DMS79 (cell line): Measurements from ENCODE around the gene CAMTA1.

Experiments
- DNase-seq: peaks from one replicate; lab custom pipeline; 2025; lab: John Stamatoyannopoulos, UW

The CAMTA1 gene

GRCh38 chr1:7432102-7432899 is 647.0 kb downstream of the CAMTA1 start:
- no peak for DNase-seq

- DNase-seq, result no peak
Measured at GRCh38 chr1:7432900-7433380, 647.7 kb downstream of the CAMTA1 start.

GRCh38 chr1:7434566-7434965 is 649.3 kb downstream of the CAMTA1 start:
- DNase-seq, result no peak

- no peak for DNase-seq
Measured at GRCh38 chr1:7435276-7436055, 650.2 kb downstream of the CAMTA1 start.

- no peak for DNase-seq
Measured at GRCh38 chr1:7436056-7437005, 651.1 kb downstream of the CAMTA1 start.

DNA sequence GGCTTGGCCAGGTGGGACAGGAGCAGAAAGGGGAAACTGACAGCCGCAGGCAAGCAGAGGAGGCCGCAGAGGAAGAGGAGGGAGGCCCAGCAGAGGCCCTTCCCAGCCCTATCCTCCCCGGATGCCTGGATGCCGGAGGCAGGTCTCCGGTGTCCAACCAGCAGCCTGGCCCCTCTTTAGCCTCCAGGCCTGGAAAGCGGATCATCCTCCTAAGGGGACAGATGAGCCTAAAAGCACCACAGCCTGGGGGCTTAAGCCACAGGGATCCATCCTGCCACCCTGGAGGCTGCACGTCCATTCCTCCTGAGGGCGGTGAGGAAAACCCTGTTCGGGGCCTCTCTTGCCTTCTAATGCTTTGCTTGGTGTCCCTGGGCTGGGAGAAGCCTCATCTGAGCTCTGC is 651.8 kb downstream of the CAMTA1 start:
- DNase-seq, result no peak

DNA sequence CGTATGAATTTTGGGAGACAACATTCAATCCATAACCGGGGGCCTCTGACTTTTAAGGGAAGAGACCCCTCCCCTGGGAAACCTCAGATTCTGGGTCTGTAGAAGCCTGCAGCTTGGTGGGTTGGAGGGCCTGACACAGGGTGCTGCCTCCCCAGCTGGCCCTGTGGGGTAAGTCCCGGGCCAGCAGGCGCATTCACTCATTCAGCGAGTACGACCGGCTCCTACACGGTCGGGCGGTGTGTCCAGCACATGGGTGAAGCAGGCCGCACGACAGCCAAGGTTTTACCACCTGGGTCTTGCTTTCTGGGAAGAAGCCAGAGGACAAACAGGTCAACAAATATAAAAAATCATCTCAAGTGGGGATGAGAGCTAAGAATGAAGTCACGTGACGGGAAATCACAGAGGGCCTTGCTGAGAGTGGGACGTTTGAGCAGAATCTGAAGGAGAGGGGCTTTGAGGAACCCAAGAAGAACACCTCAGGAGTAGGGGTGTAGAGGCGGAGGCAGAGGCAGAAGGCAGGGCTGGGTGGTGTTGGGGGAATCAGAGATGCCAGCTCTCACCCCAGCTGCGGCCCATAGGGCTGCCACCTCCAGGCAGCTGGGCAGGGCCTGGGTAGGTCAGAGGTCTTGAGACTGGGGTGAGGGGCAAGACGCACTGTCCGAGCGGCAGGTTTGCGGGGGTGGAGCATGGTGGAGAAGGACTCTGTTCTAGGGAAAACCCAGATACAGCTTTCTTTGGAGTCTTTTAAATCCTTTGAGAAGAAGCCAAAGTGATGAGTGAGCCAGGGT is 652.5 kb downstream of the CAMTA1 start:
- DNase-seq, result no peak

- no peak for DNase-seq
Measured at GRCh38 chr1:7438396-7438785, 653.1 kb downstream of the CAMTA1 start.

DNA sequence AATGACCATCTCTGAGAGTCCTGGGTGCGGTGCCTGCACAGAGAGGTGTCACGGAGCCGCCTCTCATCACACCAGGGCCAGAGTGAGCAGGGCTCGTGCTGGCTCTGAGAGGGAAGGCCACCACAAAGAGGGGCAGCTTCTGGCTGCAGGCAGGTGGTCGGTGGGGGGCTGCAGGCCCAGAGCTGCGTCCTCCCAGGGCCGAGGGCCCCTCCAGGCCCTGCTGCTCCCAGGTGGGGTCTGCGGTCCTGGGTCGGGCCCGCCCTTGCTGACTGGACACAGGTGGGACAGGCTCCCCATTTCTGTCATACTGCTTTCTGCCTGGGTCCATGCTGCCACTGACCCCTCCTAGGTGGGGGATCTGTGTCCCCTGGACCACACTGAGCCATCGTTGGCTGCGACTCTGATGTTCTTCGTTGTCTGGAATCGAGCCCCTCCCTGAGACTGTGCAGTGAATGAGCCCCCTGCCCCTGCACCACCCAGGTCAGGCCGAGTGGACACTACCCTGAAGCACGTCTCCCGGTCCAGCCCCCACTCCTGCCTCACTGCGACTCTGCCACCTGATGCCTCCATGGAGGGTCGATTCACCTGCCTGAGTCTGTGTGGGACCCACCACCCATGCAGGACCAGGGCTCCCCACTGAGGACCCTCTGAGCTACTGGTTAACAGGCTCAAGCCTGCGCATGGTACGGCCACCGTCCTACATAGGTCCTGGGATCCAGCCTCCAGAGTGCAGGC is 653.8 kb downstream of the CAMTA1 start:
- DNase-seq, result no peak

DNA sequence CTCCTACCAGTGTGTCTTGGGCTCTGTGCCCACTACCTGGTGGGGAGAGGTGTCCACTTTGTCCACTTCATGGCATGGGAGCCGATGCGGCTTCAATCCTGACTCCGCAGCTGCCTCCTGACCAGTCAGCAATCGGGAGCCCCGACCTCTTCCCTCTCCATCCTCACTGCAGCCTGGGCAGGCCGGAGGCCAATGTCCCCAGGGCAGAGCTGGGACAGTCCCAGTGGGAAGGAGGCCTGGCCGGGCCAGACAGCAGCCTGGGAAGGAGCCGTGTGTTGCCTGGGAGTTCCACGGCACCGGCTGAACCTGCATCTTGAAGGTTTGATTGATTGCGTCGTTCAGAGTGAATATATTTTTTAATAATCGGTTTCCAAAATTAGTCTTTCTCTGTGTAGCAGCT is 654.9 kb downstream of the CAMTA1 start:
- DNase-seq, result no peak

- DNase-seq, result no peak
Measured at GRCh38 chr1:7441143-7441841, 656.0 kb downstream of the CAMTA1 start.

- DNase-seq, result no peak
Measured at GRCh38 chr1:7442036-7442435, 656.8 kb downstream of the CAMTA1 start.

DNA sequence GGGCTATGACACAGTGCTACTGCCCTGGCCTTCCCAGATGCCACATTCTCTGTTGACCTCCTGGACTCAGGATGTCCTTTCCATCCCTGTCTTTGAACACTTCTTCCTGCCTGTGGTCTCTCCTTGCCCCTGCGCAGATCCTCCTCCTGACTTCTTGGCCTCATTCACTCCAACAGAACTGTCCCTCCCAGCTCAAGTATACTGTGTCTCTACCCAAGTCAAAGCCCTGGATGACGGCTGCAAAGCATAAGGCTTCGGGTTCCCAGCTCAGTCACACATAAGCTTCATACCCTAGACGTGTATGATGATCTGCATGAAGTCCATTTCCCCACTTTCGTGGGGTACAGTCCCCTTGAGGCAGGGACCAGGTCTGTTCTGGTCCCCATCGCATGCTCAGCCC is 657.7 kb downstream of the CAMTA1 start:
- no peak for DNase-seq

DNA sequence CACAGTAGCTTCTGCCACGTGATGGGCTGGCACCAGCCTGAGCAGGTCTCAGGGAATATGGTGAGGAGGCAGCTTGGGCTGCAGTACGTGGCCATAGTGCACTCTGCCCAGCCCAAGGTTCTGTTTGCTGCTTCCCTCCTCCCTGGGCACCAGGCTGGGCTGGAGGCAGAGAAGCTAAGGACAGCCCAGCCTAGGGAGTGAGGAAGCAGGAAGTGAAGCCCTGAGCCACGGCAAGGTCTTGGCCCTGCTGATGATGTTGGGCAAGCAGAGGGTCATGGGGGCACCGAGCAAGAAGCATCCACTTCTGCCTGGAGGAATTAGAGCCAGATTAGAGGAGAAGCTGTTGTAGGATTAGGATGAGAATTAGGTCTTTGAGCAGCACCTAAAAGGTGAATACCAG is 659.1 kb downstream of the CAMTA1 start:
- DNase-seq, result no peak

DNA sequence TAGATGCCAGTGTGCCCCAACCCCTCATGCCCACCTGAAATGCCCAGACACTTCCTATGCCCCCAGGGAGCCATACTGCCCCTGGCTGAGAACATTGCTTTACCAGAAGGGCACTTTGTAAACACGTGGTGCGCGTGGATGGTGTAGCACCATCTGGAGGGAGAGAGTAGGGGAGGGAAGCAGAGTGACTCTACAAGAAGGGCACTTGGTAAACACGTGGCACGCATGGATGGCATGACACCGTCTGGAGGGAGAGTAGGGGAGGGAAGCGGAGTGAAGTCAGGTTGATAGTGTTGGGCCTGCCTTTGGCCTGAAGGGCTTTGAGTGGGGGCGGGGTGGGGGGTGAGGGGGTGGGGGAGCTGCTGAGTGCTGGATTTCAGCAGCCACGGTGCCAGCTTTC is 661.8 kb downstream of the CAMTA1 start:
- peak; percentile 96 for DNase-seq

GRCh38 chr1:7447736-7448135 is 662.5 kb downstream of the CAMTA1 start:
- DNase-seq, result peak; percentile 50

GRCh38 chr1:7448986-7449385 is 663.7 kb downstream of the CAMTA1 start:
- DNase-seq, result no peak

- no peak for DNase-seq
Measured at GRCh38 chr1:7449750-7450149, 664.5 kb downstream of the CAMTA1 start.

DNA sequence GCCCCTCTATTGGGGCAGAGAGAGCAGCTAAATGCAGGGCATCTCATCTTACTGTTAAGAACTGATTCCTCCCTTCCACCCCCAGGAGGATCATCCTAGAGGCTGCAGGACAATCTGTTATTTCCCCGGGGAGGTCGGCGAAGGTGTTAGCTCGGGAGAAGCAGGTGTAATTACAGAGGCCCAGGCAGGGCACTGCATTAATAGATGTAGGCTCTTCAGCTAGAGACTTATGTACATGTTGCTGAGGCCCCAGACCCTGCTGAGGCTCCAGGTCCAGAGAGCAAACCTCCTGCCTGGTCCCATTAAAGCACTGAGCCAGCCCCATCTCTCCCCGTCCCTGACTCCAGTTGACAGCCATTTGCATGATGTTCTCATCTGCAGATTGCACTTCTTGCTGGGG is 665.6 kb downstream of the CAMTA1 start:
- no peak for DNase-seq

DNA sequence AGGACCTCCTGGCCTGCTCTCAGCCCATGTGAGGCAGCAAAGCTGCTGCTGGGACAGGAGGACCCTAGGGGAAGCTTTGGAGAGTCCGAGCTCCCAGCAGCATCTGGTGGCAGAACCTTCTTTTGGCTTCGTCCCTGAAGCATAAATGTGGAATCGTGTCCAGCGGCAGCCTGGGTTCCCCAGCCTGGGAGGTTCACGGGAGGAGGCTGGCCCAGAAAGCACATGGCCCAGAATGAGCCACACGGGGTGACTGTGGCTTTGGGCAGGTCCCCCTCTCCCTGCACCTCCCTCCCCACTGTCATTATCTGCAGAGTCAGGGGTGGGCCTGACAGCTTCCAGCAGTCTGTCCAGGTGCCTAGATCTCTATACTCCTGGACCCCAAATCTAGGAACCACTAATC is 667.8 kb downstream of the CAMTA1 start:
- DNase-seq, result no peak
